Lower leg skin (tissue), 3 donors: ENCODE measurements around the gene APMAP.

Experiments used
- POLR2A ChIP-seq, 2 donors: fragments of 450-650 bp; IDR thresholded peaks; one replicate each; pipeline ENCODE4 v1.6.1; 2016 to 2017; ENCODE audit warnings: antibody characterized with exemption in 2 of 2, mild to moderate bottlenecking in 1 of 2, moderate library complexity in 1 of 2
- TF ChIP-seq, protein P1 (sequence below), 3 donors: fragments of 450-650 bp; IDR thresholded peaks; one replicate each; pipeline ENCODE4 v1.5.1; 2016; ENCODE audit warnings: antibody characterized with exemption in 3 of 3, mild to moderate bottlenecking in 3 of 3, moderate library complexity in 2 of 3

DNA sequence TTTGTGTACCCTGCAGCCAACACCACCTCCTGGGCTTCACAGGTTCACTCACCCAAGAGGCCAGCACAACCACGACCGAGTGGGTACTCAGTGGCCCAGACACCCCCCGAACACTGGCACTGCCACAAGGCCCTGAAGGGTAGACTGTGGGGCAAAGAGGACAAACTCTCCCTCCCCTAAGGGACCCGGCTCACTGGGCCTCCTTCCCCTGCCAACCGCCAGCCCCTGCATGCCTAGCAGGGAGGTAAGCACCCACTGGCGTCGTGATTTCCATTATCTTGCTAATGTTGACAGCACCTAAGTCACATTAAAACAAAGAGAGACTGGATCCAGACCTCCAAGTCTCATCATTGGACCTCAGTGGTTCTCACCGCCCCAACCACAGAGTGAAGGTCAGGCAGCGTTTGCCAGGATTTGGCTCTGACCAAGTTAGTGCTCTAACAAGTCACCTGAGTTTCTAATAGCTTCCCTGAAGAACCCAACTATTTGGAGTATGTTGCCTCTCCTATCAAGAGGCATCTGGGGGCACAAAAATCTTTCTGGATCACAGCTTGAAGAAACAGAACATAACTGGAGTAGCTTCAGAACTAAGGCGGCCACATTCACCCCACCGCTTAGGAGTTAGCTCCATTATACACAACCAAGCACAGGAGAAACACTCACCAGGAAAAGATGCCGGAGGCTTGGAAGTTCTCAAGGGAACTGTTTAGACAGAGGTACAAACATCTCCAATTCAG lies 14.0 kb upstream of the APMAP start:
- TF ChIP-seq, protein P1, sequence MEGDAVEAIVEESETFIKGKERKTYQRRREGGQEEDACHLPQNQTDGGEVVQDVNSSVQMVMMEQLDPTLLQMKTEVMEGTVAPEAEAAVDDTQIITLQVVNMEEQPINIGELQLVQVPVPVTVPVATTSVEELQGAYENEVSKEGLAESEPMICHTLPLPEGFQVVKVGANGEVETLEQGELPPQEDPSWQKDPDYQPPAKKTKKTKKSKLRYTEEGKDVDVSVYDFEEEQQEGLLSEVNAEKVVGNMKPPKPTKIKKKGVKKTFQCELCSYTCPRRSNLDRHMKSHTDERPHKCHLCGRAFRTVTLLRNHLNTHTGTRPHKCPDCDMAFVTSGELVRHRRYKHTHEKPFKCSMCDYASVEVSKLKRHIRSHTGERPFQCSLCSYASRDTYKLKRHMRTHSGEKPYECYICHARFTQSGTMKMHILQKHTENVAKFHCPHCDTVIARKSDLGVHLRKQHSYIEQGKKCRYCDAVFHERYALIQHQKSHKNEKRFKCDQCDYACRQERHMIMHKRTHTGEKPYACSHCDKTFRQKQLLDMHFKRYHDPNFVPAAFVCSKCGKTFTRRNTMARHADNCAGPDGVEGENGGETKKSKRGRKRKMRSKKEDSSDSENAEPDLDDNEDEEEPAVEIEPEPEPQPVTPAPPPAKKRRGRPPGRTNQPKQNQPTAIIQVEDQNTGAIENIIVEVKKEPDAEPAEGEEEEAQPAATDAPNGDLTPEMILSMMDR (IDR thresholded peaks at IDR 0.05) = no peak
- TF ChIP-seq POLR2A (IDR thresholded peaks at IDR 0.05) = no peak
